A549 (cell line): Measurements from ENCODE around the gene LINC01488. TPM values are rescaled to one million over a fixed set of nuclear protein-coding genes. Genes with fewer than 3 reads are reported as not detected.

ENCODE experiments used
- ATAC-seq, 2 experiments: fragments of 200-7000 bp in 1 of 2; fragments of >200 bp in 1 of 2; cut with Nextera tagmentation in 1 of 2; cut with Tn5 transposase in 1 of 2; 3 replicates each; pipeline versions ENCODE4 v1.8.0 to v1.9.1; 2018 to 2020; ENCODE audit warnings: mild to moderate bottlenecking in 1 of 2, moderate library complexity in 1 of 2
- CTCF ChIA-PET: fragments of 300-600 bp; sonication (Branson Sonifier 250); formaldehyde crosslinking; extraction: SDS; loops from one replicate; lab custom pipeline; 2021; ENCODE audit warnings: antibody characterized with exemption, inconsistent platforms; lab: Yijun Ruan, JAX
- POLR2A ChIA-PET: fragments of 350-600 bp; formaldehyde crosslinking; extraction: SDS; loops from one replicate; lab custom pipeline; 2021; ENCODE audit warnings: antibody characterized with exemption, inconsistent platforms; lab: Yijun Ruan, JAX
- DNase-seq, 2 experiments: peaks; one replicate each; pipeline versions ENCODE4 v3.0.0 to v3.0.0-alpha.2; 2011 to 2016; ENCODE audit warnings: low read depth in 1 of 2, low spot score in 1 of 2
- FAIRE-seq: peaks from 2 replicates; lab custom pipeline; 2011; peaks lifted over from hg19 to GRCh38; lab: Jason Lieb, UNC
- H3K27ac ChIP-seq, 2 experiments: fragments of >200 bp; sonication (Bioruptor Twin); formaldehyde crosslinking; 3 replicates each; pipeline ENCODE4 v1.5.1; 2016 to 2017
- H3K4me1 ChIP-seq: fragments of >200 bp; sonication (Bioruptor Twin); formaldehyde crosslinking; 3 replicates; pipeline ENCODE4 v1.6.1; 2016
- H3K4me2 ChIP-seq: fragments of >200 bp; sonication (Bioruptor Twin); formaldehyde crosslinking; 3 replicates; pipeline ENCODE4 v1.6.1; 2016
- H3K4me3 ChIP-seq: fragments of >200 bp; sonication (Bioruptor Twin); formaldehyde crosslinking; 3 replicates; pipeline ENCODE4 v1.5.1; 2016
- H3K9me3 ChIP-seq: fragments of >200 bp; sonication (Bioruptor Twin); formaldehyde crosslinking; 3 replicates; pipeline ENCODE4 v1.6.1; 2016
- BHLHE40 ChIP-seq: IDR thresholded peaks from 2 replicates; pipeline ENCODE4 v1.6.1; 2012; ENCODE audit warnings: low read depth, low read length, inconsistent platforms
- CHD2 ChIP-seq: fragments of 150-350 bp; IDR thresholded peaks from 2 replicates; pipeline ENCODE4 v1.6.1; 2014; ENCODE audit warnings: low read length; ENCODE audit not compliant: partially characterized antibody
- E2F6 ChIP-seq: IDR thresholded peaks from 2 replicates; pipeline ENCODE4 v1.6.1; 2012; ENCODE audit warnings: low read depth, borderline replicate concordance
- EHF ChIP-seq: fragments of 250-450 bp; sonication (Bioruptor Pico); IDR thresholded peaks from 2 replicates; pipeline ENCODE4 v1.5.0; 2020; ENCODE audit warnings: mild to moderate bottlenecking
- EHMT2 ChIP-seq: fragments of 200-600 bp; sonication (generic); IDR thresholded peaks from 2 replicates; pipeline ENCODE4 v1.6.1; 2016; ENCODE audit warnings: antibody characterized with exemption, low read depth, mild to moderate bottlenecking, moderate library complexity
- ELK1 ChIP-seq: fragments of 150-350 bp; IDR thresholded peaks from 2 replicates; pipeline ENCODE4 v1.6.1; 2014; ENCODE audit warnings: low read depth, mild to moderate bottlenecking, low read length
- FOXS1 ChIP-seq: fragments of 250-450 bp; sonication (Bioruptor Pico); IDR thresholded peaks from 2 replicates; pipeline ENCODE4 v1.5.0; 2020; ENCODE audit warnings: mild to moderate bottlenecking, moderate library complexity
- HDAC2 ChIP-seq: fragments of 200-600 bp; sonication (generic); IDR thresholded peaks from 2 replicates; pipeline ENCODE4 v1.6.1; 2016
- HEYL ChIP-seq: fragments of 250-450 bp; sonication (Bioruptor Pico); IDR thresholded peaks from 2 replicates; pipeline ENCODE4 v1.8.0; 2021; ENCODE audit warnings: mild to moderate bottlenecking, moderate library complexity
- HOXB5 ChIP-seq: fragments of 250-450 bp; sonication (Bioruptor Pico); IDR thresholded peaks from 2 replicates; pipeline ENCODE4 v1.5.0; 2020; ENCODE audit warnings: mild to moderate bottlenecking, moderate library complexity
- NFE2L2 ChIP-seq: fragments of 150-350 bp; conservative IDR thresholded peaks from 2 replicates; pipeline ENCODE4 v1.6.1; 2014; ENCODE audit warnings: low read length
- NR3C1 ChIP-seq: fragments of >200 bp; sonication (Bioruptor Twin); formaldehyde crosslinking; IDR thresholded peaks from 3 replicates; pipeline ENCODE4 v1.6.1; 2017
- POLR2A ChIP-seq: IDR thresholded peaks from 2 replicates; pipeline ENCODE4 v1.6.1; 2012; ENCODE audit warnings: mild to moderate bottlenecking, low read length
- RAD21 ChIP-seq, 2 experiments: fragments of >200 bp in 1 of 2; sonication (Bioruptor Twin) in 1 of 2; formaldehyde crosslinking in 1 of 2; IDR thresholded peaks in 1 of 2; conservative IDR thresholded peaks in 1 of 2; 2 replicates in 1 of 2; 3 replicates in 1 of 2; pipeline ENCODE4 v1.6.1; 2012 to 2018; ENCODE audit warnings: inconsistent platforms in 1 of 2
- RARB ChIP-seq: fragments of 250-450 bp; sonication (Bioruptor Pico); IDR thresholded peaks from 2 replicates; pipeline ENCODE4 v1.8.0; 2021; ENCODE audit warnings: mild to moderate bottlenecking, moderate library complexity
- SMC3 ChIP-seq: fragments of >200 bp; sonication (Bioruptor Twin); formaldehyde crosslinking; IDR thresholded peaks from 3 replicates; pipeline ENCODE4 v1.6.1; 2018; ENCODE audit warnings: inconsistent platforms
- TFCP2L1 ChIP-seq: fragments of 250-450 bp; sonication (Bioruptor Pico); IDR thresholded peaks from 2 replicates; pipeline ENCODE4 v1.5.0; 2021; ENCODE audit warnings: mild to moderate bottlenecking
- TP53 ChIP-seq: fragments of 250-450 bp; sonication (Bioruptor Pico); IDR thresholded peaks from 2 replicates; pipeline ENCODE4 v1.5.0; 2021; ENCODE audit warnings: mild to moderate bottlenecking, moderate library complexity
- ZFP36 ChIP-seq: fragments of 450-650 bp; IDR thresholded peaks from 2 replicates; pipeline ENCODE4 v1.6.1; 2014; ENCODE audit warnings: borderline replicate concordance; ENCODE audit not compliant: partially characterized antibody
- ZNF302 ChIP-seq: fragments of 250-450 bp; sonication (Bioruptor Pico); IDR thresholded peaks from 2 replicates; pipeline ENCODE4 v1.9.0; 2021; ENCODE audit warnings: inconsistent platforms, mild to moderate bottlenecking, moderate library complexity
- ZSCAN20 ChIP-seq: fragments of 250-450 bp; sonication (Bioruptor Pico); IDR thresholded peaks from 2 replicates; pipeline ENCODE4 v1.8.0; 2022; ENCODE audit warnings: mild to moderate bottlenecking, moderate library complexity
- WGBS: methylation state at CpG from one replicate; pipeline ENCODE4 v1.1.6; 2017; ENCODE audit errors: missing lambda C conversion rate; 5-methylcytosine and 5-hydroxymethylcytosine counted together
- polyA plus RNA-seq, 4 experiments: library from polyadenylated mRNA; depleted of rRNA in 3 of 4; stranded (reverse); fragments of >200 nt; fragmentation: RNase III in 1 of 4; extraction: RNeasy Plus Mini Kit Qiagen cat#74134 plus additional on column Dnase treatment in 1 of 4; gene quantifications; 2 replicates in 3 of 4; 3 replicates in 1 of 4; pipeline ENCODE4 v1.2.3, GENCODE V29; 2011 to 2017
- TF ChIP-seq, protein P1 (sequence below): fragments of 450-650 bp; IDR thresholded peaks from 2 replicates; pipeline ENCODE4 v1.6.1; 2014; ENCODE audit warnings: antibody characterized with exemption

Gene LINC01488
- polyA plus RNA-seq, 2 of the 4 experiments (the other 2 are of a cell fraction): 0.05 TPM; not detected in 1

DNA sequence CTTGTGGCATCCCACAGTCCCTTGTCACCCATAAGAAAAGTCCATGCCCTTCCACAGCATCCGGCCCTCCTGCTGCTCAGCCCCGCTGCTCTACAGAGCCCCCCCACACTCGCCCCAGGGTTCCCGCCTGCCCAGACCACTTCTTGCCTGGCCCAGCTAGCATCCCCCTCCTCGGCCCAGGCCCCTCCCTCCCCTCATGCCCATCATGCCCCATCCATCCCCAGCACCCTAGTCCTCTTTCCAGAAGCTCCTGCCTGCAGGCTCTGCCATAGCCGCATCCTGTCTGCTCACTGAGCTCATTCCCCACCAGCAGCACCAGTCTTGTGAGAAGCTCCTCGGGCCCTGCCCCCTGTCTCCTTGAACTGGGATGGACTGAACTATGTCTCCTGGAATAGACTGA is 54.4 kb downstream of the LINC01488 start:
- no peaks in the 10 kb centered on the region for H3K9me3 ChIP-seq
- ATAC-seq: no peak
- TF ChIP-seq ZFP36 (no peak), CHD2 (no peak), RARB (CRISPR knock-in tag) (no peak)
- WGBS: 92% methylated on average over 6 of the region's 7 CpGs
- no peak overlapping the region for H3K4me3 ChIP-seq
- ChIA-PET POLR2A (no interaction called here), CTCF (interaction anchor here (1.8 kb wide), 1 partner anchor 434 kb away, joined by 5 read pairs; no protein-coding TSS in a partner anchor)
- no peak for DNase-seq
- H3K4me2 ChIP-seq: no peak overlapping the region
- H3K4me1 ChIP-seq: peaks cover 14% of the 10 kb centered on the region; the same call in 2 of the 3 replicates
- no peak overlapping the region for H3K27ac ChIP-seq
- no peak for FAIRE-seq

- CTCF ChIA-PET: no interaction called here
- Histone ChIP-seq H3K4me1 (peaks cover 19% of the 10 kb centered on the region), H3K4me2 (no peak overlapping the region), H3K27ac (no peak overlapping the region), H3K9me3 (no peaks in the 10 kb centered on the region), H3K4me3 (no peak overlapping the region)
- no peak for FAIRE-seq
- POLR2A ChIA-PET: no interaction called here
- TF ChIP-seq NR3C1 (no peak), CHD2 (no peak), HEYL (CRISPR knock-in tag) (no peak), FOXS1 (CRISPR knock-in tag) (no peak)
- WGBS: 82% methylated on average over 9 of the region's 9 CpGs
- no peak for ATAC-seq
- DNase-seq: no peak
Measured at GRCh38 chr11:69536406-69536805, 54.9 kb downstream of the LINC01488 start.

- Histone ChIP-seq H3K9me3 (no peaks in the 10 kb centered on the region), H3K4me2 (no peak overlapping the region), H3K27ac (no peak overlapping the region), H3K4me1 (peaks cover 26% of the 10 kb centered on the region)
- 85% methylated on average over 10 of the region's 10 CpGs for WGBS
- DNase-seq (no peak), ATAC-seq (no peak), FAIRE-seq (no peak)
- CTCF ChIA-PET: no interaction called here
- no peak for TF ChIP-seq HDAC2
- no peak for TF ChIP-seq EHMT2
- TF ChIP-seq EHF: no peak
- no peak for TF ChIP-seq SMC3
- no peak for TF ChIP-seq TP53 (CRISPR knock-in tag)
- TF ChIP-seq POLR2A: no peak
- TF ChIP-seq ZNF302 (CRISPR knock-in tag): no peak
- no peak for TF ChIP-seq E2F6
- no peak for TF ChIP-seq HOXB5 (CRISPR knock-in tag)
- no peak for TF ChIP-seq ZSCAN20 (CRISPR knock-in tag)
- no peak for TF ChIP-seq BHLHE40
- no peak for TF ChIP-seq ELK1
- no peak for TF ChIP-seq TFCP2L1
- TF ChIP-seq NFE2L2: no peak
- TF ChIP-seq, protein P1, sequence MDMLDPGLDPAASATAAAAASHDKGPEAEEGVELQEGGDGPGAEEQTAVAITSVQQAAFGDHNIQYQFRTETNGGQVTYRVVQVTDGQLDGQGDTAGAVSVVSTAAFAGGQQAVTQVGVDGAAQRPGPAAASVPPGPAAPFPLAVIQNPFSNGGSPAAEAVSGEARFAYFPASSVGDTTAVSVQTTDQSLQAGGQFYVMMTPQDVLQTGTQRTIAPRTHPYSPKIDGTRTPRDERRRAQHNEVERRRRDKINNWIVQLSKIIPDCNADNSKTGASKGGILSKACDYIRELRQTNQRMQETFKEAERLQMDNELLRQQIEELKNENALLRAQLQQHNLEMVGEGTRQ: no peak
- TF ChIP-seq RAD21 (conservative IDR thresholded peaks at IDR 0.05 in 1 of 2, IDR thresholded peaks at IDR 0.05 in 1 of 2): no peak
- TF ChIP-seq, all 56 proteins: peak for 0
- no peak overlapping the region for H3K4me3 ChIP-seq
- POLR2A ChIA-PET: no interaction called here
Measured at GRCh38 chr11:69537126-69537525, 55.7 kb downstream of the LINC01488 start.
